Hepatic stellate cell (primary cell): ENCODE measurements around the gene VPREB1.
"Not testable (repeated sequence)": the region's sequence is repeated elsewhere in the genome, so short reads cannot be mapped to it uniquely, and the experiment has no call there.

Source experiments
- DNase-seq: peaks from one replicate; pipeline ENCODE4 v3.0.0; 2011; ENCODE audit warnings: low spot score

VPREB1 gene

DNA sequence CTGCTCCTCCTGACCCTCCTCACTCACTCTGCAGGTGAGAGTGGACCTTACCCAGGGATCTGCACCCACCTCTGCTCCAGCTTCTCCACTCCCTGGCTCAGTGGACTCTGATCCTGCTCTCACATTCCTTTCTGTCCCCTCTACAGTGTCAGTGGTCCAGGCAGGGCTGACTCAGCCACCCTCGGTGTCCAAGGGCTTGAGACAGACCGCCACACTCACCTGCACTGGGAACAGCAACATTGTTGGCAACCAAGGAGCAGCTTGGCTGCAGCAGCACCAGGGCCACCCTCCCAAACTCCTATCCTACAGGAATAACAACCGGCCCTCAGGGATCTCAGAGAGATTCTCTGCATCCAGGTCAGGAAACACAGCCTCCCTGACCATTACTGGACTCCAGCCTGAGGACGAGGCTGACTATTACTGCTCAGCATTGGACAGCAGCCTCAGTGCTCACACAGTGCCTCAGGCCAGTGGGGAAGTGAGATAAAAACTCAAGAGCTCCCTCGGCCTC lies 29.7 kb upstream of the VPREB1 start:
- DNase-seq = no peak

DNA sequence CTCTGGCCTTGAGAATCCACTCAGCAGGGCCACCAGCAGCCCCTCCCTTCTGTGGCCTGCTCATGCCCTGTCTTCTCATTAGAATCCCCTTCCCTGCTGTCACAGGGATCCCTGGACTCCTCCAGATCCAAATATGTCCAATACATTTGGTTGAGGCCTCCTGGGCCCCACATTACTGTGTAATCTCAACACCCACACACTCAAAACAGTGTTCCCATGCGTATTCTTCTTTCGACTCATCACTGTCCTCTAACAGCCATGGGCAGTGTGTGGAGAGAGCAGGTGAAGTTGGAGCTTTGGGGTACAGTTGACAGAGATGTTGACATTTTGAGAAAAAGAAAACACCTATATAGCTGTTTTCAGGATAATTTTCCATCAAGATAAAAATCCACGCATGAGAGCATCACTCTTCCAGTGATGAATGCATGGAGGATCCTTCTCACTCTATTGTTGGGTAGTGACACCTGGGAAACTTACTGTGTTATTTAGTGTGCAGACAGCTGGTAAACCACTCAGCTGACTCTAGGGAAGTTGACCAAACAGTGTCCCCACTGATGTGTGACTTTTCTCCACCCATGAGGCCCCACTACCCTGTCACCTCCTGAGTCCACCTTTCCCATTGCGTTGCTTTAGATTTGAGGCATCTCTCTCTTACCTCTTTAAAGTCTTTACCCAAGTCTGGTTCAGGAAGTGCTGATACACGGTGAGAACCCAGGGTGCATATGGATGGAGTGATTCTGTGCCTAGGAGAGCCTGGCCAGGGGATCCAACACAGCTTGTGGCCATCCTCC lies 28.7 kb upstream of the VPREB1 start:
- DNase-seq = no peak

DNA sequence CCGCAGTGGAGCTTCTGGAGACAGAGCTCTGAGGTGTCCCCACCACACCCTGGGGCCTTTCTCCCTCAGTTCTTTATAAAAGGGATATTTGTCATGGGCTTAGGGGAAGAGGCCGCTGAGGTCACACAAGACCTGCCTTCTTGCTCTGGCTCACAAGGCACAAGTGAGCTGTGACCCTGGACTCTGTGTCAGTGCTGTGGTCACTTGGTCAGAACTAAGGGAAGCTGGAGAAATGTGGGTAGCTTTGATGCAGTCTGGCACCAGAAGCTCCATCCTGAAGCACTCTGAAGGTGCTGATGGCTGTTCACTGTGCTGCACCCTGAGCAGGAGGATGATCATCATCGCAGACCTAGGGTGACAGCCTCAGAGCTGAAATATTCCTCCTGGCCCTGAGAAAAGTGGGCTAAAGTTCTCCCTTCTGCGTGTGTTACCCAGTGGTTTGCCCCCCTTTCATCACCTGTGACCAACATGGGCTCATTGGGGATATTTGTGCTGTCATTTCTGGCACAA lies 28.1 kb upstream of the VPREB1 start:
- DNase-seq = no peak

DNA sequence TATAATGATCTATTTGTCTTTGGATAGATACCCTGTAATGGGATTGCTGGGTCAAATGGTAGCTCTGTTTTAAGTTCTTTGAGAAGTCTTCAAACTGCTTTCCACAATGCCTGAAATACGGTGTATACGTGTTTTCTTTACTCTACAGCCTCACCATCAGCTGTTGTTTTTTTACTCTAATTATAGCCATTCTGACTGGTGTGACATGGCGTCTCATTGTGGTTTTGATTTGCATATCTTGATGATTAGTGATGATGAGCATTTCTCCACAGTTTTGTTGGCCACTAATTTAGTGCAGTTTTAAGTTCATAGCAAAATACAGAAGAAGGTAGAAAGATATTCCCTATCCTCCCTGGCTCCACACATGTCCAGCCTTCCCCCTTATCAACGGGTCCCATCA lies 26.3 kb upstream of the VPREB1 start:
- DNase-seq = no peak

DNA sequence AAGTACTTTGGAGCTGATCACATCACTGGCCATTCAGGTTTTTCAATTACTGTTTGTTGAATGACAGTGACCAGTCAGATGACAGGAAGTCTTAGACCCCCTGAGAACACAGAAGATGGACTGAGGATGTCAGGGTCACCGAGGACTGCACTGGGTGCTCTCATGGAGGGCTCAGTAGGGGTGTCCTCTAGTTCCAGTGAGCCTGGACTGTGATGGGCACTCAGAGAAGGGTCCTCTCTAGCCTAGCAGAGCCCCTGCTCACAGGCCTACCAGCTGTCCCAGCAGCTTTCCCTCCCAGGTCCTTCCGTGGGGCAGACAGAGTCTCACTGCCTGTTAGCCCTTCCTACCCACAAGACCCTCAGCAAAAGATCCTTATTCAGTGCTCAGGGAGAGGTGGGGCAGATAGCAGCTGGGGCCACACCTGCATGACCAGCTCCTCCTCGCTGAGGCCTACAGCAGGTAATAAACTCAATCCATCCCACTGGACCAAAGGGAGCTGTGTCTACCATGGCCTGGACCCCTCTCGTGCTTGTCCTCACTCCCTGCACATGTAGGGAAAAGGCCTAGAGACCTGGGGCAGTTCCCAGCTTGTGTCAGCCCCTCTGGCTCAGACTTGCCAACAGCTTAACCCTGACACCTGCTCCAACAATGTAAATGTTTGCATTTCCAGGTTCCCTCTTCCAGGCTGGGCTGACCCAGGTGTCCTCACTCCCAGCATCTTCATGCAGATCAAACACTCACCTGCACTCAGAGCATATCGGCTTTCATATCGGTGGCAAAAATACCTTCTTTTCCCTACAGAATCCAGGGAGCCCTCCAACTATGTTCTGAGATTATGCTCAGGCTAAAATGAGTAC lies 25.2 kb upstream of the VPREB1 start:
- DNase-seq = no peak

DNA sequence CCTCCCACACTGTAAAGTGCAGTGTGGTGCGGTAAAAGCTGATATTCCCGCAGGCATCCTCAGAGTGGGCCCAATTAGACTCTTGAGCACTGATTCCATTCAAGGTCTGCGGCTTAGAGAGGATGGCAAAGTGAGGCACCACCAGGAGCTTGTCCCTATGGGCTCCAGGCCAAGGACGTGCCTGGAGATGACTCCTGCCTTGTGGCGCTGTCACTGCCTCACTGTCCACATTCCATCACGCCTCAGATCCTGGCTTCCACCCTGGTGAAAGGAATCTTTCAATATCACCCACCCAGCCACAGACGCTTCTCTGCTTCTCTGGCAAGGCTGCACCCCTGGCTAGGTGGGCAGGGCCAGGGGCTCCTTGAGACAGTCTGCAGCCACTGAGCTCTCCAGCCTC lies 23.5 kb upstream of the VPREB1 start:
- not testable (repeated sequence) for DNase-seq

DNA sequence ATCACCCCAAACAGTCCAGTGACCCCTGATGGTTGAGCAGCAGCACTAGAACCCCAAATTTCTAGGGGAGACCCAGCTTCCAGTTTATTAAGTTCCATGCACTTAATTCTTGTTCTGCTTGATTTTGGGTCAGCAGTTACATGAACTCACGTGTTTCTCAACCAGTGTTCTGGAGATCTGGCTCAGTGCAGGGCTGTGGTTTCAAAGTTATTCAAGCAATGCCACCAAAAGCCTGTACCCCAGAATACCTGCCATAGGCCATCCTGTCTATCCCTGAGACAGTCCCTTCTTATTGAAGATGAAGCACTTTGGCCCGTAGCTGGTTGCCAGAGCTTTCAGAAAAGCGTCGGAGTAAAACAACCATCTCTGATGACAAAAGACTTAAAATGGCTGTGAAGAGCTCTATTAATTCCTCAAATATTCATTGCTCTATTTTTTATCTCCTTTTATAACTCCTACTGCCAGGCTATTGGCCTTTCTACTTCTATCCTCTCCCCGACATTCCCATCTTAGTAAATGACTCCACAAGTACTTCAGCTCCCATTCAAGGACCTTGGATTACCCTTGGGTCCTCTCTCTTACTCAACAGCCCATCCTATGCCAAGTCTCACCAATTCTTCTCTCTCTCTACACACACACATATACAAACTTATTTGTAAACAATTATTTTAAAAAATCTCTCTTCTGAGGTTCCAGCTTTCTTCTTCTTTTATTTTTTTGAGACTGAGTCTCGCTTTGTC lies 18.0 kb upstream of the VPREB1 start:
- no peak for DNase-seq

DNA sequence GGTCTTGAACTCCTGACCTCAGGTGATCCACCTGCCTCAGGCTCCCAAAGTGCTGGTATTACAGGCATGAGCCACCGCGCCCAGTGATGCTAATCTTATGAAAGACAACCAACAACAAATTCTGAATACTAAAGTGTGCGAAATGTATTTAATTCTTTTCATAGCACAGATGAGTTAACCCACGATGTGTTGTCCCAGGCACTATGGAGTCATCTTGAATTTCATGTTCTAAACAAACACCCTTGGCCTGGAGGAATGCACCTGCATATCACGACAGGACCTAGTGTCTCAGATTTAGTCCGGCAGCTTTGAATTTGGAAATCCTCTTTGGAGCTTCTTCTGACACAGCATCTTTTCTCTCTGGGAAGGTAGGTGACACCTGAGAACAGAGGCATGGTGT lies 16.2 kb upstream of the VPREB1 start:
- no peak for DNase-seq

DNA sequence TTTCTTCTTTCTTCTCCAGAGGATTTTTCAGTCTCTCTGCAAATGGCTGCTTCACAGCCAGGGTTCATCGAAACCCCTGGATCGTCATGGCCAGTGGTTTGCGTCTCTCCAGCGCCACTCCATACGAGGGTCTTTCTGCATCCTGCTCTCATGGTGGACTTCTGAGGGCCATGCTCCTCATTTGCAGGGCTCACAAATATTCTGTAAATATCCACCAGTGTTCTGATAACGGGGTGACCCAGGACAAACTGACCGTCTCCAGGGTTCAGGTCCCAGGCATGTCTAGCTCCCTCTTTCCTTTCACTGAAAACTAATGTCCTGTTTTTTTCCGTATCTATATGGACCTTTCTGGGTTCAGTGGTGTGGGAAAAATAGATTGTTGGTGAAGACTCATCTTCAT lies 15.7 kb upstream of the VPREB1 start:
- DNase-seq = no peak

DNA sequence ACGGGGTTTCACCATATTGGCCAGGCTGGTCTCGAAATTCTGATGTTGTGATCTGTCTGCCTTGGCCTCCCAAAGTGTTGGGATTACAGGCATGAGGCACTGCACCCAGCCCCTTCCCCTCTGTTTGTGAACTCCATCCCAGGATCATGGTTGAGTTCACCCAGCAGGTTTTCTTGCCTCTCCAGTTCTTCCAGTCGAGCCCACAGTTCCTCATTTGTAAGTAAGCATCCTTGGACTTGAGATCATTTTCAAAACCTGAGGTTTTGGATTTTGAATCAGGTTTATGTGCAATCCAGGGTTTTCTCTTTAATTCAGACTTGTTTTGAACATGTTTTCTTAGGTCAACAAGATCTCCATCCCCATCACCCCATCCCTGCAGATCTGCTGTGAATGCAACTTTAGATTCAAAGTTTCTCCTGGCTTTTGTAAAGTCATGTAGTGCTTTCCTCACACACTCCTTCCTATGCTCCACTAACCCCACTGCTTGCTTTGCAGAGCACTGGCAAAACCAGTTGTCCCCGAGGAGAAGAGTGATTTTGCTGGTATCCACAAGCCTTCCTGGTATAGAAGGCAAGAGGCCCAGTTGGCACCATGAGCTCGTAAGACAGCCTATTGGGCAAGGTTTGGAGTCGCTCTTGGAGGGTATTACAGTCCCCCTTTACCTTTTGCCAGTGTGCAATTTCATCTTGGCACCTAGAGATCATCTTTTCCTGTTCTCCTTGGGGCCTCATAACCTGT lies 14.7 kb upstream of the VPREB1 start:
- DNase-seq = no peak

DNA sequence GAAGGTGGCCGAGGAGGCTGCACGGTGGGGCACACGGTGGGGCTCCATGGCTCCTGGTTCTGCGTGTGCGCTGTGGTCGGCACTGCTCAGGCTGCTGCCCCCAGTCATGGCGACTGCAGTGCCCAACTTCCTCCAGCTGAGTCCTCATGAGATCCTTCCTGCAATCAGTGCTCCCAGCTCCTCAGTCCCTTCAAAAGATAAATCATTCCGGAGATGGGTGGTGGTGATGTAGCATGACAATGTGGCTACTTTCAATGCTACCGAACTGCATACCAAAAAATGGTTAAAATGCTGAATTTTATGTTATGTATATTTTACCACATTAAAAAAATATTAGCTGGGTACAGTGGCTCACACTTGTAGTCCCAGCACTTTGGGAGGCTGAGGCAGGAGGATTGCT lies 14.1 kb upstream of the VPREB1 start:
- no peak for DNase-seq

DNA sequence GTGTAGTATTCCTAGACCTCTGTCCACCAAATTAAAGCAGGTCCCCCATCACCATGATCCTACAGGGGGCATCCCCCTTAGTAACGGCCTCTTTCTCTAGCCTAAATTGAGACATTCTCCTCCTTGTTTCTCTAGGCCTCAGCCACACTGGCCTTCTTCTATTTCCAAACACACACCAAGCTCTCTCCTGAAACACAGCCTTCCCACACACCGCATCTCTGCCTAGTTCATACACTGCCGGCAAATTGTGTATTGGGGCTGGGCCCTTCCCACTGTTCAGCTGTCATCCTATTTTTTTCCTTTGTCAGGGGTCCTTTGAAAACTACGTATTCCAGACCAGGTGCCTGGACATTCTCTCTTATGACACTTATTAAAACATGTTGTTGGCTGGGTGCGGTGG lies 11.5 kb upstream of the VPREB1 start:
- DNase-seq = no peak

DNA sequence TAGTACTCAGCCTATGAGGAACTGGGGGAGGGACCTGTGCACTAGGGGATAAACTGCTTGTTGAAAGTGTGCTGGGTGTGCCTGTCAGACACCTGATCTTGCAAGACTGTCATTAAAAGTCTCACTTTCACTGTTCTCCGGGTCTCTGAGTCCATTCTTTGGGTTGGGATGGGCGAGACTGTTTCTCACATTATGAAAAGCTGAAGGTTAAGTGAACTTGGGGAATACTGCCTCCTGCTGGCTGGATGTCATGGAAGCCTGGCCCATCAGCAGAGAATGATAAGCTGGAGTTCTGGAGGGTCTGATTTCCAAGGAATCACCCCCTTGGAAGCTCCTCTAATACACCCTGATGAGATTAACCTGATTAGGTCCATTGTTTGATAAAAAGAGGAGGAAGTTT lies 9.0 kb upstream of the VPREB1 start:
- no peak for DNase-seq

DNA sequence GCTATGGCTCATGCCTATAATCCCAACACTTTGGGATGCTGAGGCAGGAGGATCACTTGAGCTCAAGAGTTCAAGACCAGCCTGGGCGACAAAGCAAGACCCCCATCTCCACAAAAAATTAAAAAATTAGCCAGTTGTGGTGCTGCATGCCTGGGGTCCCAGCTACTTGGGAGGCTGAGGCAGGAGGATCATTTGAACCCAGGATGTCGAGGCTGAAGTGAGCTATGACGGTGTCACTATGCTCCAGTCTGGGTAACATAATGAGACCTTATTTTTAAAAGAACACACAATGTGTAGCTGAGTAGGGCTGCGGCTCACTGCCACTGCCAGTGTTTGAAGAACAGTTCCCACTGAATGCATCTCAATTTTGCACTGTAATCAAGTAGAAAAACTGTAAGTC lies 7.1 kb upstream of the VPREB1 start:
- no peak for DNase-seq

DNA sequence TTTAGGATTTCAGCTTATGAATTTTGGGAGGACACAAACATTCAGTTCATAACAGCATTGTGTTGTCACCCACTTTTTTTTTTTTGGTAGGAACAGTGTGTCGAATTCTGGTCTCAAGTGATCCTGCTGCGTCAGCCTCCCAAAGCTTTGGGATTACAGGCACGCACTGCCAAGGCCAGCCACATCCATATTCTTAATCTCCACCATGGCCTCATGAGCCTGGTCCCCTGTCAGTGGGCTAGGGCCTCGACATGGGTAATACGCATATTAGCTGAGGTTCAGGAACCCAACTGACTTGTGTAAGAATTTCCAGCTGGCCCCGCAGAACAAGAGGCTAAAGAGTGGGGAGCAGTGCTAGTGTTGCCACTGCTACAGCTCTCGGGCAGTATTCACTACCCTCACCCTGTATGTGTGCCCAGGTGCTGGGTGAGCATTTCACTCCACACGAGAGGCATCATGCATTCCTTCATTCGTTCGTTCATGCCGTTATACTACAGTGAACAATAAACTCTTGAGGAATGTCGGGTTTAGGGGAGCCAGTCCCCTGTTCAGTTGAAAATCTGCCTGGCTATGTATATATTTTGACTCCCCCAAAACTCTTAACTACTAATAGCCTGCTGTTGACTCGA lies 5.2 kb upstream of the VPREB1 start:
- DNase-seq = no peak

DNA sequence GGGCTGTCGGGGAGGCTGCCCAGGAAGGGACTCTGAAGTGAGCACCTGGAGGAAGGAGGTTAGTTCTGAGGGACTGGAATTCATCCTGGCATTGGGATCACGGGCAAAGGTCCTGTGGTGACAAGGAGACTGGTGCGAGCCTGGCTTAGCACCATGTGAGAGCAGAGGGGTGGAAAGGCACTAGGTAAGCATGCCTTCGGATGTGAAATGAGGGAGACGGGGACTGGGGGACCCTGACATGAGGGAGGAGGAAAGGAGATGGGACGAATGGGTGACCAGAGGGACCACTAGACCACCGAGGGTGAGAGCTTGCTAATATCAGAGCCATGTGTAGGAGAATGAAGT lies 3.1 kb upstream of the VPREB1 start:
- DNase-seq = no peak

DNA sequence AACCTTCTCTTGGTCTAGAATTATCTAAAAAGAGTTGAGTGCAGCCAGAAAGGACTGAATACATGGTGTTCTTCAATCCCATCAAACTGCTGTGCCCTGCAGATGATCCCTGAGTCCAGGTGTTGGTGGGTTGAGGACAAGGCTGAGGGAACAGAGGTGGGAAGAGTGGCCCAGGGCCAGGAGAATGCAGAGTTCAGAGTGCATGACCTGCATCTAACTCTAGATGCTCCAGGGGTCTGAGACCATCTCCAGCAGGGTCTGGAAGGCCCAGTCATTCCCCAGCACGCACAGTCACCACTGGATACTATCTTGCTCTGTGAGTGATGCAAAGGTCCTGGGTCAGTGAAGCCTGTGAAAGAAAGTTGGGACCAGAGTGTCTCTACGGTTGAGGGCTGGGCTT lies 2.1 kb upstream of the VPREB1 start:
- no peak for DNase-seq

DNA sequence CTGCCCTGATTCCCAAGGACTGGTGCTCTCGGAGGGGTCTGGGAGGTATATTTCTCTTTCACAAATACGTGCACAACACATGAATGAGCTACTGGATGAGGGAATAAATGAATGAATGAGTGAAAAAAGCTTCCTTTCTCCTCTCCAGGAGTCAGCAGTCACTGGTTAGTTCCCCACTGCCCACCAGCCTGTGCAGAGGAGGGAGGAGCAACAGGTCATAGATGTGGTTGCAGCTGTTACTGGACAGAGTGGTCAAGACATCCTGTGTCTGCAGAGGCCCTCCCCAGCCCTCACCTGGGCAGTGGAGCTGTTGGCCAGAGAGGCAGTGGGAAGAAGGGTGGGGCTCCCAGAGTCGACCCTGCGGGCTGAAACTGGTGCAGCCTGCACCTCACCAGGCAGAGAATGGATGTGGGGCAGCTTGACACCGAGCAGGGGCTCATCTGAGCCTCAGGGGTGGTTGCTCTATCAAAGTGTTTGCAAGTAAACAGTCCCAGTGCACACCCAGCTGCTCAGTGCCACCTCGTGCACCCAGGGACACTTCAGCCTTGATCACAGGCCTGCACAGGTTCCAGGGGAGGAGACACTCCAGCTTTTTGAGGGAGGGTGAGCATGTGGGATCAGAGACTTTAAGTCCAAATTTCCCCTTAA lies 1.4 kb upstream of the VPREB1 start:
- no peak for DNase-seq

DNA sequence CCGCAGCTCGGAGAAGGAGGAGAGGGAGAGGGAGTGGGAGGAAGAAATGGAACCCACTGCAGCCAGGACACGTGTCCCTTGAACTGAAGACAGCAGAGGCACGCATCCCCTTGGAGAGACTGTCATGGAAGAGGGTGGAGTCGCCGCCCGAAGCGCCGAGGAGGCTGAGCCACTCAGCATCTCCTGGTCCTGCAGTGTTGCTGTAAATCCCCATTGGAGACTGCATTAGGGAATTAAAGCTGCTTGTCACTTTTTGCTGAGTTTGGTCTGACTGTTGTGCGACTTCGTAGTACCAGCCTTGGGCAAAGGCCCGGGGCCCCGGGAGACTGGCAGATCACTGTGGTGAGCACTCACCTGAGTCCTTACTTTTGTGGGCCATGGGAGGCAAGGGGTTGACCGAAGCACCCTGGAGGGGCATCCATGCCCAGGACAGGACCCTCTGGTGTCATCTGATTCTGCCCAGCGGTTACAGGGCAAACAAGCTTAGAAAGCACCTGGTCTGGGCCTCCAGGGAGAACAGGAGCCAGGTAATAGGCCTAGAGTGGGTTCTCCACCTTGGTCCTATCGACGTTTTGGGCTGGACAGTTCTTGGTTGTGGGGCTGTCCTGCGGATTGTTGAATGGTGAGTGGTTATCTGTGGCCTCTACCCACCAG lies 797 bp downstream of the VPREB1 start:
- no peak for DNase-seq

DNA sequence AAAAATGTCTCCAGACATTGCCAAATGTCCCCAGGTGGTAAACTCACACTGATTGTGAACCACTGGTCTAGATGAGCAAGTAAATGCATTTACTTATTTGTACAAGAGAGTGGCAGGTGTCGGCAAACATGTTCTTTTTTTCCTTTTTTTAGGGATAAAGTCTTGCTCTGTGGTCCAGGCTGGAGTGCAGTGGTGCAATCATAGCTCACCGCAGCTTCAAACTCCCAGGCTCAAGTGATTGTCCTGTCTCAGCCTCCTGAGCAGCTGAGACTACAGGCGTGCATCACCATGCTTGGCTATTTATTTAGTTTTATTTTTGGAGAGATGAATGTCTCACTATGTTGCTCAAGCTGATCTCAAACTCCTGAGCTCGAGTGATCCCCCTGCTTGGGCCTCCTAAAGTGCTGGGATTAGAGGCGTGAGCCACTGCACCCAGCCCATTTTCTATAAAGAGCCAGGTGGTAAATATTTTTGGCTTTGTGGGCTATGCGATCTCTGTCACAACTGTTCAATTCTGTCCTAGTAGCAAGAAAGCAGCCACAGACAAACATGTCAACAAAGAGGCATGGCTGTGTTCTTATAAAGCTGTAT lies 1.4 kb downstream of the VPREB1 start:
- no peak for DNase-seq
